Activated CD4-positive, alpha-beta T cell treated with anti-CD3 and anti-CD28 coated beads, Interleukin-10, Interleukin-2, amounts not matched to agents 100 ng/mL and 50 ng/mL, durations not matched to agents 16 hours and 8 hours (primary cell): ENCODE measurements around the gene PRKCE.
"Not testable (repeated sequence)": the region's sequence is repeated elsewhere in the genome, so short reads cannot be mapped to it uniquely, and the experiment has no call there.

Experiments used
- DNase-seq: peaks from one replicate; pipeline ENCODE4 v3.0.0-alpha.2; 2020

Gene PRKCE

DNA sequence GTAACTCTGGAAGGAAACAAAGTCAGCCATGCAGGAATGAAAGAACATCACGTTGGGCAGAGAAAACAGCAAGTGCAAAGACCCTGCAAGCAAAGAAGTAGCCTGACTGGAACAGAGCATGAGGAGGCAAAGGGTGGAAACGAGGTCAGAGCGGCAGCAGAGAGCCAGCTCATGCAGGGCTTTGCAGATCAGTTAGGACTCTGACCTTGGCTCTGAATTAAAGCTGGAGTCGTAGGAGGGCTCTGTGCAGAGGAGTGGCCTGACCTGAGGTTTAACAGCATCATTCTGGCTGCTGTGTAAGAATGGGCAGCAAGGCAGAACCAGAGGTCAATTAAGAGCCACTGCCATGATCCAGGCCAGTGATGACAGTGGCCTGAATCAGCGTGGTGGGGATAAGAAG is 220.7 kb downstream of the PRKCE start:
- no peak for DNase-seq

DNA sequence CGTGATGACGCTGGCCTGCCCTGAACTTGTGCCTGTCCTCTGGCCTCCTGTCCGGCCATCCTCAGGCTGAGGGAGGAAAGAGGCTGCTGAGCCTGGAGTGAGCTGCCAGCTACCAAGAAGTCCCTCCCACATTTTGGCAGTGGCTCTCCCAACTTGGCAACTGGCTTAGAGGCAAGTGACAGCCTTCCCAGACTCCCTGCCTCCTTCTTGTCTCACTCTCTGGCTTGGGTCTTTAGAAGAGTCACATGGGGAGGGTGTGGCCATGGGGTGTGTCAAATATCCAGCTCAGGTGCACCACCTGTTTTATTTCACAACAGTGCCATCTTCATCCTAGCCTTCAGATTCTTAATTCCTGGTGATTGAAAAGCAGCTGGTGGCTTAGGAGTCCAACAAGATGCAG is 222.9 kb downstream of the PRKCE start:
- DNase-seq = no peak

DNA sequence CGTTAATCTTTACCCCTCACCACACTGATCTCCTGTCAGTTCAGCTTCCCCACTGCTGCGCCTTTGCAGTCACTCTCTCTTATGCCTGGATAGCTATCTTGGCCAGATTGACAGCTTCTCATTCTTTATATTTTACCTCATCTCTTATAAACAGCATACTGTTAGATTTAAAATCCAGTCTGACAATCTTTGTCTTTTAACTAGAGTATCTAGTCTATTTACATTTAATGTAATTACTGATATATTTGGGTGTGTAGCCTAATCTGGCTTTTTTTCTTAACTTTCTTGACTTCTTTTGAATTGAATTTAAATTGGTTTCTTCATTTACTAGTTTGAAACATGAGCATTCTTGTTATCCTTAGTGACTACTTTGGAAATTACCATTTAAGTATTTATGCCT is 225.1 kb downstream of the PRKCE start:
- DNase-seq = no peak

DNA sequence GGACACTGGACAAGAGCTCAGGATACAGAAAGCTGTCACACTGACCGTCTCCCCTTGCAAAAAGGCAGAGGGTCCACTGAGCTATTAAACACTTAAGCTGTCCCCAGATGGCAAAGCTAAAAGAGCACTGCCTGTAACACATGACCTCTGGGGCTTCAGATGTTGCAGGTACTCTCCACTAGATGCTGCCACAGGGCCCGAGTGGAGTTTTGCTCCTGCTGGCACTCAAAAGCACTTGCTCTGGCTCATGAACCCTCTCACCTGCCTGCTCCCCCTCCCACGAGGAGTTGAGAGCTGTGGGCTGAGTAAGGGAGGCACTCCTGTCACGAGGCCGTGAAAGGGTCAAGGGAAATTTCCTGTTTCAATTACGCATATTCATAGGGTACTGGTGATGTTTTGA is 227.9 kb downstream of the PRKCE start:
- no peak for DNase-seq

DNA sequence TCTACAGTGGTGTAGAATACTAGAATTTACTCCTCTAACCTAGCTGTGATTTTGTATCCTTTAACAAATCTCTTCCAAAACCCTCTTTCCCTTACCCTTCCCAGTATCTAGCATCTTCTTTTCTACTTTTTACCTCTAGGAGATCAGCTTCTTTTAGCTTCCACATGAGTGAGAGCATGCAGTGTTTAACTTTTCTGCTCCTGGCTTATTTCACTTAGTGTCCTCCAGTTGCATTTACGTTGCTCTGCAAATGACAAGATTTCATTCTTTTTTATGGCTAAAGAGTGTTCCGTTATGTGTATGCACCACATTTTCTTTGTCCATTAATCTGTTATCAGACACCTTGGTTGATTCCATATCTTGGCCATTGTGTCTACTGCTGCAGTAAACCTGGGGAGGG is 228.5 kb downstream of the PRKCE start:
- no peak for DNase-seq

DNA sequence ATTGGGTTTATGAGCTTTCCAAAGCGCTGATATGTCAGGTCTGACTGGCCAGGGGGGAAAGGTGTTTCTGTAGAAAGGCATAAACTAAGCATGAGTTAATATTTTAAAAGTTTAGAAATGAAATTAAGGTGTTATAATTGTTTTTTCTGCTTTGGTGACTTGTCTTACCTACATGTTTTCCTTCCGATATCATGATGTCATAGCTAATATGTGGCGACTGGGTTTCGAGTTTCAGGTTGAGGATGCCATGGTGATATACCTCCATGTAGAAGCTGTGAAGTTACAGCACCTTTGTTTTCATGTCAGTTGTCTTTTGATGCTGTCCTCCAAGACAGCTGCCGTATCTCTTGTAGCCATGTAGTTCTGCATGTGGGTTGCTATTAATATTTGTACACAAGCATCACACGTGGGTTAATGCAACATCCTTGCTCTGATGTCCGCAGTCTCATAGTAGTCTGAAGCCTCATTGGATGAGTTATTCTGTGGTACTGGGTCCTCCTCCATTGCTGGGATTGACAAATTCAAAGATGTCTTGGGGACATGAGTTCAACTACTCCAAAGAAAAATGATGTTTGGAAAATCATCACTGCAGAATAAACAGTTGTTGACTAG is 230.6 kb downstream of the PRKCE start:
- no peak for DNase-seq

DNA sequence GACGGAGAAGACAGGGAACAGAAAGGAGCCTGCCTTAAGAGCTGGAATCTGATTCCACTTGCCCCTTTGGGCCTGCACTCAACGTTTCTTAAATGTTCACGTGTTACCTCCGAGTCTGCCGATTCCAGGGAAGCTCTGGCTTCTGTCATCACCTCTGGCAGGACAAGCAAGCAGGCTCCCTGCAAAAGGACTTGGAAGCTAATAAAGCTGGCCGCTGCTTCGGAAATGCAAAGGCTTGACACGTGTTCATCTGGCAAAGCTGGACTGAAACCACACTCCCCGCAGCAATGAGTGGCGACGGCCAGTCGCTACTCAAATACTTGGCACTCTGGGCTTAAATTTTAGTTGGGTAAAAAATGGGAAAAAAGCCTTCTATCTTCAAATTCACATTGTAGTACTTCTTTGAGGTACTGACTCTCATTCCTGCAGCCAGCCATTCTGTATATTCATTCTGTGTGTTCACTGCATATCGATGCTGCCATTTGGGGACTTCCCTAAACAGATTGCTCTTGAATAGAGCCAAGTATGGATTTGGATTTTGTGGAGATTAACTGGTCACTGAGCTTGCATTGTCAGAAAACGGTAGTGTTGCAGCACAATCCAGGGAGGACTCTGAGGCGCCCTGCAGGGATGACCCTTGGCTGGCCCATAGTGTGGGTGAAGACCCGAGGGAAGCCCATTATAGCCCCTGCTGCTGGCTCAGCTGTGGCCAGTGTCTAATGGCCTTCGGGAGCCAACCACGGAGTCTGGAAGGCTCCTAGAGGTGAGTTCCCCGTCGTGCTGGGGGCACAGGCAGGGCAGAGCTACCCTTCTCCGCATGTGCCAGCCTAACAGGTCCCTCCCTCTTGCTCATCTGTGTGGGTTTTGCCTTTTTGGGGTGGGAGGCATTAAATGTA is 231.5 kb downstream of the PRKCE start:
- DNase-seq = no peak

DNA sequence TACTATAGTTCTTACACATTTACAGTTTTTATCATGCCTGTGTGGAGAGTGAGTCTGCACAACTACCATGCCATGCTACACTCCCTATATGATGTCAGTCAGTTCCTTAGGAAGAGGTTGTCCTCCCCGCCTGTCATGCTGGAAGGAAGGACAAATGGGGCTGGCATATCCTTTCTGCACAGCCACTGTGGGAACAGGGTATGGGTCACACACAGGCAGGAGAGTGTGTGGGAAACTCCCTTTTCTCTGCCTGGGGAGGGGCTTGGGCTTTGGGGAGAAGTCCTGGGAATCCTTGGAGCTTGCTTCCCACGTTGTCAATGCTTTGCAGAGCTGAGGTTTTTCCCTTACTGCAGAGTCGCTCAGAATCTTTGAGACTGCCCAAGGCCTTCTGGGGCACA is 232.1 kb downstream of the PRKCE start:
- DNase-seq = no peak

DNA sequence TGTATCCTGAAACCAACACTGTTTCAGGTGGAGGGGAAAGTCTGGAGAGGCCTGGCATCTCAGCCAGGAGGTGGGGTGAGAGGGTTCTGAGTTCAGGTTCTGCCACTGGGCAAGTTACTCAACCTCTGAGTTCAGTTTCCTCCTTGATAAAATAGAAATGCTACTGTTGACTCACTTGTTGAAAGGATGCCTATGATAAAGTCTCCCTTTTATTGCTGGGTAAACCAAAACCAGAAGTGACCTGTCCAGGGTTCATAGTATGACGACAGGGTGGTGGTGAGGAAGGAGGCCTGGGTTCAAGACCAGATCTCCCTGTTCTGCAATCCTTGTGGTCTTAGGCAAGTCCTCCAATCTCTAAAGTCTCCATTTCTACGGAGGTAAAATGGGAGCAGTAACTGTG is 232.7 kb downstream of the PRKCE start:
- no peak for DNase-seq

DNA sequence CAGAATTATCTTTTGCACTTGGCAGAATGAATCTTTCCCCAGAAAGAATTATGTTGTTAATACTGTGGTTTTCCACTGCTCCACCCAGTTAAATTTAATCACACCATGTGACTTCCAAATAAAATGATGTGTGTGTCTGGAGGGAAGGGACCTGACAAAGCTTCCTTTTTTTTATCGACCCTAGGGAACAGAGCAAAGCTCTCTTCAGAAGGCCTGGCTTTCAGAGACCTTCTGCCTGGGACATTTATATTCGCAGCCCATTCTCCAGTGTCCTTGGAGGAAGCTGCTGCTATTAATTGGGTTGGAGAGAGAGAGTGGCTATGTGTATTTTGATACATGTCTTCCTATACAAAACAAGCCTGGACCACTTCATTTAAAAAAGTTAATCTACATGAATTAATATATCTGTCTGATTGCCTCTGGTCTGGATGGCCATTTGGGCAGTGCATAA is 233.7 kb downstream of the PRKCE start:
- no peak for DNase-seq

DNA sequence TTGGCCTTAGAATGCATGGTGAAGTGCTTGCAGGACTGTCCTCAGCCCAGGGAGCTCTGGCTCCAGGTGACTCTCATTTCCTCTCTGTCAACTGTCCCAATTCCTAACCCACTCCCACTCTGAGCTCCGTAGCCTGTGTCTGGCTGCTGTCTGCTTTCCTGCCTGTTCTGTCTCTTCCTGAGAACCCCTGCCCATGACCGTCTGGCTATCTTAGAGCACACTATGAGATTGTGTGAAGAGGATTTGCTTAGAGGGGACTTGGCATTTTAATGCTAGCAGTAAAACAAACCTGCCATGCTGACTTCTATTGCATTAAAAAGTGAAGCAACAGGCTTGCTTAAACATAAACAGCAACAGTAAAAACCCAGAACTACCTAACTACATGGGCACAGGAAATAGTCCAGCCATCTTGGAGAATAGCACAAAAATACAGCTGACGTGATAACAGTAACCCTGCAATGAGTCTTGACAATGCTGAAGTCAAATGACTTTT is 234.7 kb downstream of the PRKCE start:
- no peak for DNase-seq

DNA sequence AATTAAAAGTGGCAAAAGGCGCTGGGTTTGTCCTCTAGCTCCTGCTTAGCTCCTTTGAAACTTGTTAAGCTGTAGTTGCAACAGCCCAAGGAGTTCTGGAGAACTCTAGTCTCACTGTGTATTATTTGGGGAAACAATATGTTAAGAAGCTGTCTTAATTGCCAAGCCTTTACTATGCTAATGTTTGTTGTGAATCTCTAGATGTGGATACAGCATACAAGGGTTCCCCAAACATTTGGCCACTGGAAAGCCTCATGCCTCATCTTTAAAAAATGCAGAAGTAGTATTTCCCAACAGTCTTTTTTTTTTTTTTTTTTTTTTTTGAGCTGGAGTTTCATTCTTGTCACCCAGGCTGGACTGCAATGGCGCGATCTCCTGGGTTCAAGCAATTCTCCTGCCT is 236.7 kb downstream of the PRKCE start:
- no peak for DNase-seq

DNA sequence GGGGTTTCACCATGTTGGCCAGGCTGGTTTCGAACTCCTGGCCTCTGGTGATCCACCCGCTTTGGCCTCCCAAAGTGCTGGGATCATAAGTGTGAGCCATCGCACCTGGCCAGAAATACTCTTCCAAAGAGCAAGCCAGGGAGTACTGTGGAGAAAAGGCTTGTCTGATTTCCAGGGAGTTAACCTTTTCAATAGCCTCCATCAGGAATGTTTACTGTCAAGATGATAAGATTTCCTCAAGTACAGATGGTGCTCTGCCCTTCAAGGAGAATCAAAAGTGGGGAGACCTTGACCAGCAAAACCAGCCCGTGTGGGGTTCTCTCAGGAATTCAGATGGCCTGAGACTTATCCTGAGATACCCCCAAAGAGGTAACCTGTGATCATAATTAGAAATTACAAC is 237.2 kb downstream of the PRKCE start:
- DNase-seq = no peak

DNA sequence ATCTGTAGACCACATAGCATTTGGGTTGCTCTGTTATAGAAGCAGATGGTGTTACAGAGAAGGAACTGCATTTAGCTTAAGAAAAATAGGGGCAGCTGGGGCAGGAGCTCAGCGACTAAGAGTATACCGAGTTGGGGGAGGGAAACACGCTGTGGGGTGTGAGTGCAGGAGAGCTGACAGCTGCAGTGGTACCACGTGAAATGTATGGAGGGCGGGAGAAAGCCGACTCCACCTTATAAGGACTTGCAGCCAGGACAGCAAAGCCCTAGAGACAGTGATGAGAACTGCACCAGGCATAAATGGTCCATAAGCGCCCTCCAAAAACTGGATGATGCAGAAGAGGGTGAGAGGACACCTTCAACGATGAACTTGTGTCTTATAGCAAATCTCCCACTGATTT is 237.6 kb downstream of the PRKCE start:
- DNase-seq = peak; percentile 31

DNA sequence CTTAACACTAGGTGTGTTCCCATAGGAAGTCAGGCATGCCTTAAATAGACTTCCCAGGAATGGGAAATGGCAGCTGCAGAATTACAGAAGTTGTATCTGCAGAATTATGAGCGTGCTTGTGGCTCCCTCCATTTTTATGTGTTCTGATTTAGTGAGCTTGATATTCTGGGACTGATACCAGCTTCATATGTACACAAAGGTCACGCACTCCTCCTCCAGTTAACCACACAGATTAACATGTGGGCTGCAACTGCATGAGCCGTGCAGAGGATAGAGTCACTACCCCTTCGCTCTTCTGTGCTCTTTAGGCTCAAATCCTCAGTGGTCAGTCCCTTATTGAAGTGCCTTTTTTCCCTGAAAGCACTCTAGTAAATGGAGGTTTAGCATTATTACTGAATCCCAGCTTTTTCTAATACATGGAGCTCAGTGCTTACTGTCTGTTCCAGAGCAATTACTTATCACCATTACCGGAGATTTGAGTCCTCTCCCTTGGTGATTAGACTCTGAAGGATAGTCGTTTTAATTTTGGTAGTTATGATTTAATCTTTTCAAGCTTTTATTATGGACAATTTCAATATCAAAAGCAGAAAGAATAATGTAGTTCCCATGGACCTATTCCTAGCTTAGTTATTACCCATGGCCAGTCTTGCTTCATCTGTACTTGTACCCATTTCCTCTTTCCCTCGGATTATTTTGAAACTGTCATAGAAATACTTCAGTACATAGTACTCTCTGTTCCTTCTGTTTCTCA is 238.3 kb downstream of the PRKCE start:
- DNase-seq = no peak

DNA sequence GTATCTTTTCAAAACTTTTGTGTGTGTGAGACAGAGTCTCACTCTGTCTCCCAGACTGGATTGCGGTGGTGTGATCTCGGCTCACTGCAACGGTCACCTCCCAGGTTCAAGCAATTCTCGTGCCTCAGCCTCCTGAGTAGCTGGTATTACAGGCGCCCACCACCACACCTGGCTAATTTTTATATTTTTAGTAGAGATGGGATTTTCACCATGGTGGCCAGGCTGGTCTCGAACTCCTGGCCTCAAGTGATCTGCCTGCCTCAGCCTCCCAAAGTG is 238.8 kb downstream of the PRKCE start:
- not testable (repeated sequence) for DNase-seq

DNA sequence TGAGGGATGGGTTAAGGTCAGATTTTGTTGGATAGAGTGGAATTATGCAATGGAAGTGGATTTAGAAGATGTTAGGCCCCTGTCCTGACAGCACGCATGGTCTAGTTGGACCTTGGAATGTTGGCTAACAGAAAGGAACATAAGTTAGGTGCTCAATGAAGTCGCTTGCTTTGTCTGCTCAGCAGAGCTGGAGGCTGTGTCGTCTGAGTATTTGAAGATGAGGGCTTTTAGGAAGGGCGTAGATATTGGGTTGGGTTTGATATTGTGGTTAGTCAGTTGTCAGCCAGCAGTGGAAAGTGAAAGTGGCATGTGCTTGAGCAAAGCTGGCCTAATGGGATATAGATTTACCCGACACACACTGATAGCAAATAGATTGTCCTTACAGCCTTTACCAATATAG is 239.3 kb downstream of the PRKCE start:
- peak; percentile 27 for DNase-seq

DNA sequence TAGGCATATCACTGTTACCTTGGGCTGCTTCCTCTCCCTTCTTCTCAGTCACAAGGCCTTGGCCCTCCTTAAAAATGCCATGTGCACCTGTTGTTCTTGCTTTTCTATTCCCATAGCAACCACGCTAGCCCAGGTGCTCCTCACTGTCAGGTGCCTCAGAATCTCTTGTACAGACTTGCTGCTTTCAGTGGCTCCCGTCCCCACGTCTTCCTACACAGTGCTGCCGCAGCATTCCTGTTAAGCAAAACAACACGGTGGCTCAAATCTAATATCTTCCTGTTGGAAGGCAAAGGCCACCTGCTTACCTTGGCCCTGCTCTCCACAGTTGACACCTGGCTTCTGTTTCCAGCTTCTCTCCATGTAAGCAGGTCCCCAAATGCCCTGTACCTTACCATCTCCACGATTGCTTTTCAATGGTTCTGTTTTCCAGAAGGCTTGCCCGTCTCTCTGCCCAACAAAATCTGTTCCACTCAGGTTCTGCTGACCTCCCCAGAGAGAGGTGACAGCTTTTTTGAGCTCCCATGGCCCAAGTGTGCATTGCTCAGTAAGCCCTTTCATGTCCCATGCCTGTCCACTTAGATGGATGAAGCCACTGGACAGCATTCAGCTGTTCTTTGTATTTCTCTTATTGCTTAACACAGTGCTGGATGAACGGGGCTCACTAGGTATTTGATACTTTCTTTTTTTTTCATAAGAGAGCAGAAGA is 240.4 kb downstream of the PRKCE start:
- no peak for DNase-seq

DNA sequence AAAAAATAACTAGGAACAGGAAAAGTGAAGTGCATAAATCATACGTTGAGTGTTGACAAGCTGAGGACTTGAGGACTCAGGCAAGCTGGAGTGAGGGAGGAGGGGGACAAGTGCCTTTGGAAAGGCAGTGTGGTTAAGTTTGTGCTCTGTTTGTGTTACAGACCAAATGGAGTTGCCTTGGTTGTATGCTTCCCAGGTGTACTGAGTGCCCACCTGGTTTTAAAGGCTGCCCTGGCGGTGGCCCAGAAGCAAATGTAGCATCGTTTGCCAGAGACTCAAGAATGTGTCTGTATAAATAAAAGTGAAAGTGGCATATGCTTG is 240.9 kb downstream of the PRKCE start:
- DNase-seq = no peak

DNA sequence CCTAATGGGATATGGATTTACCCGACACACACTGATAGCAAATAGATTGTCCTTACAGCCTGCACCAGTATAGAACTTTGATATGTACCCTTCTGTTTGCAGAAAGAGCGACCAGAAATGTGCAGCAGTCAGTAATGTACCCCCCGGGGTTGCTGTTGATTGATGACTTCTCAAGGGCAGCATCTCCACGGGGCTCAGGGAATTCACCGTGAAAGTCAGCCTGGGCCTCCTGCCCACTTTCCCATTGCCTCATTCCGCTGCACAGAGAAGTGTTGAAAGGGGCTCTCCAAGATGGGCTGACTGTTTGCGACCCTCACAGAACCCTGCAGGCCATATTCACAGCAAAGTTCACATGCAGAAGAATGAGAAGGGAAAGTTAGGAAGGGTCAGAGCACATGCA is 241.3 kb downstream of the PRKCE start:
- DNase-seq = no peak

DNA sequence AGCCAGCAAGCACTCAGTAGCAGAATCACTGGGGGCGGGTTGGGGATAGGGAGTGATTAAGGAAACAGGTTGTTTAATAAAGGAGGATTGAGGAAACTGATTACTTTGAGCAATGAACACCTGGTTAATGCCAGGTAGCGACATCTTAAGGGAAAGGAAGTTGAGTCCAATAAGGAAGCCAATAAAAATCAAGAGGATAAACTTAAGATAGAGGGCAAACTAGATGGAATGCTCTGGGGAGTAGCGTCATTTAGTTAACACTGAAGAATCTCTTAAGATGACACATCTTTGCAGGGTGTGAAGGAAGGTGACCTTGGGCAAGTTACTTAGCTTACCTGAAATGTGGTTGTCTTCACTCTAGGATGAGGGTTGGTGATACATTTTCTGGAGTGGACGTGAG is 242.7 kb downstream of the PRKCE start:
- no peak for DNase-seq

DNA sequence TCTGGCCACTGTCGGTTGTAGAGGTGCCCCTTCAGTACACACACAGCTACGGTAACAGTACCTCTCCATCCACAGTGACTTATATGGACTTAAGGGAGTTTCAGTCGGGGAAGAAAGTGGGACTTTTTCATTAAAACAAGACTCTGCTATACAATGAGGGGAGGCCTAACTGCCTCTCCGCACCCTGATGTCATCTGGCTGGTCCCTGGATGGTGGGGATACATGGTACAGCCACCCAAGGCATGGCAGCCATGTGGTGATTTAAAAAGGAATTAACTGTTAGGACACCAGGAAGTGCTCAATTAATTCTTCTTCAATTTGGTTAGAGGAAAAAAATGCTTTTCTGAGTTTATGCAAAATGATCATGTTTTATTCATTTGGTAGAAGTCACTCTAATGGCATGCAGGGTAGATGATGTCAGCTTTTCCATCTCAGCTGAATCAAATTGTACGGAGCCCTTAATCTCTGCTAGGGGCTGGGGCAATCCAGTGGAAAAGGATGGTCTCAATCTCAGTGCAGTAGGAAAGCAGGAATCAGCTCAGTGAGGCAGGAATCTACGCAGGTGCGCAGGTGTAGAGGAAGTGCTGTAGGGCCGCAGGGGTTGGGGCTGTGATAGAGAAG is 243.9 kb downstream of the PRKCE start:
- no peak for DNase-seq

DNA sequence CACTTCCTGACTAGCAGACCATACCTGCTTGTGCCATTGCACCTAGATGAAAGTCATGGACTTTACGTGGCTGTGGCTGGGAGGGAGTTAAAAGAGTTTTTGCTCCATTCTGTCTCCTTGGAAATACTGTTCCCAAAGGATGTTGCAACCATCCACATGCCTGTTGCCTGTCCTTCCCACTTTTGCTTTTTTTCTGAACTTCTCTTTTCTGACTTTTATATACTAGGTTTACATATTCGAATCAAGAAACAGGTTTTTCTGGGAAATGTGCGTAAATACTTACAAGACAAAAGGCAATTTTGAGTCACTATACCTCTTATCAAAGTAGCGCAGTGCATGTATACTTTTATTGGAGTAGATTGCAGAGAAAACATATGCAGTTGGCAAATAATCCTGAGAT is 244.8 kb downstream of the PRKCE start:
- peak; percentile 11 for DNase-seq
